Nucleus accumbens (tissue), 56 donors: ENCODE results near the gene GLIS1.

Experiments used
- DNase-seq, 56 donors: peaks; one replicate each; lab custom pipeline; 2025; lab: John Stamatoyannopoulos, UW

Gene GLIS1

GRCh38 chr1:53484705-53485477 lies 254.1 kb downstream of the GLIS1 start:
- no peak for DNase-seq

DNA sequence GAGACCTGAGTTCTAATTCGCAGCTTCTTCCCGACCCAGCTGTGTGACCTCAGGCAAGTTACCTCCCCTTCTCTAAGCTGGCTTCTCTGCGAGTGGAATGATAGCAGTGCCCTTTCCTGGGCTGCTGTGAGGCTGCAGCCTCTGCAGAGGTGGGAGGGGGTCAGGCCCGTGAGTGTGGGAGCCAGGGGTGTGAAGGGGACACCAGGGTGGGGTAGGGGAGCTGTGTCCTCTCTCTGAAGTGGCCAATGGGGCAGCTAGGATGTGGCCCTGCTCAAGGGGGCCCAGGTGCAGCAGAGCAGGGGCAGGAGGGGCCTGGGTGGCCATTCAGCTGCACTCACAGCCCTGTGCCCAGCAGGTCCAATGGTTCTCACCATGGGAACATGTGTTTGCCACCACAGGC lies 255.3 kb downstream of the GLIS1 start:
- DNase-seq: no peak

- no peak for DNase-seq
Observed at GRCh38 chr1:53483170-53483569, 255.8 kb downstream of the GLIS1 start.

DNA sequence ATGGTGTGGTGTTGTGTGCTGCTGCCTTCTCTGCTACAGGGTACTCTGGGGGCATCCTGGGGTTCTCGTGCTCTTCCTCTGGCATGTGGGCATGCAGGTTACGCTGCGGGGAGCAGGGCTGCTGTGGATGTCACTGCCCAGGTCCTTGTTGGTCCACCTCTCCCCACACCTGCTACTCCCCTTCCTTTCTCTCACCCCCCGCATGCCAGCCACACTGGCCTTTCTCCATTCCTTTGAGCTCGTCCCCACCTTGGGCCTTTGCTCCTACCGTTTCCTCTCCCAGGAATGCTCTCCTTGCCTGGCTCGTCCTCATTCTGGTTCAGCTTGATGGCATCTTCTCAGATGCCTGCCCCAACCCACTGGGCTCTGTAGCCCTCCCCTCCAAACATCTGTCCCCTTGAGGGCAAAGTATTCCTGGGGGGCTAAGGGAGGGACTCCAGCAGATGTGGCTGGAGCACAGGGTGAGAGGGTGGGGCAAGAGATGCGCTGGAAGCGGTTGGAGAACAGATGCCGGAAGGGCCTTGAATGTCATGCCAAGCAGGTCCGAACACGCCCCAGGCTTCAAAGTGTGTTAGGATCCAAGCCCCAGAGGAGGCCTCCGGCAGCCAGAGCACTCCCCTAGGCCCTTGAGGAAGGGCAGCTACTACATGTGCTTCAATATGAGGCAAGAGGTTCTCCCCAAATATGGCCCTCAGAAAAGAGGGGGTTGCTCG lies 256.4 kb downstream of the GLIS1 start:
- DNase-seq: no peak

DNA sequence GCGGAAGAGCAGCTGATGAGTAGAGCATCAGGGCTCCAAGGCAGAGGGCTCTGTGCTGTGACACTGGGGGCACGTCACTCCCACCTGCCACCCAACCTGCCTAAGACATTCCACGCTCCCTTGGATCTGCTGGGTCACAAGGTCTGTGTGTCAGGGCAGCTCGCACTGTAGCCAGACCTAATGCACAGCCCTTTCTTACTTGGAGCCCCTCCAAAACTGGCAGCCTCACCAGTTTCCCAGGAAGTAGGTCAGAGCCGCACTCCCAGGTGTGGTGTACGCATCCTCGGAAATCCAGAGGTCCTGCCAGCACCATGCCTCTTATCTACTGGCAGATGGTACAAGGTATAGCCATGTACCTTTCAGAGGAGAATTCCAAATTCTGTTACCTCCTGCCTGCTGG lies 257.5 kb downstream of the GLIS1 start:
- DNase-seq: no peak

DNA sequence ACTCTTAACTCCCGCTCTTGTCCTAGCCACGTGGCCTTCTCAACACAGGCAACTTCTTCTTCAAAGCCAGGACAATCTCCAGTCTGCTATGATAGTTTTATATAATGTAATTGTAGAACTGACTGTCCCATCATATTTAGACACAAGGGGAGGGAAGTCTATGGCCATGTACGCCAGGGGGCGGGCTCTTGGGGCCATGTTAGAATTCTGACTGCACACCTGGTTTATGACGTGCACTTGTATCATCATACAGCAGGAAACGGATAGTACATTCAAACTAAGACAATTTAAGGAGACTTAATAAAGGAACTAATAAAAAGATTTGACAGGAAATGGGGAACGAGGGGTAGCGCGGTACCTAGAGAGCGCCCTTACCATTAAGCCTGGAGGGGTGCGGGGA lies 258.3 kb downstream of the GLIS1 start:
- DNase-seq: no peak

DNA sequence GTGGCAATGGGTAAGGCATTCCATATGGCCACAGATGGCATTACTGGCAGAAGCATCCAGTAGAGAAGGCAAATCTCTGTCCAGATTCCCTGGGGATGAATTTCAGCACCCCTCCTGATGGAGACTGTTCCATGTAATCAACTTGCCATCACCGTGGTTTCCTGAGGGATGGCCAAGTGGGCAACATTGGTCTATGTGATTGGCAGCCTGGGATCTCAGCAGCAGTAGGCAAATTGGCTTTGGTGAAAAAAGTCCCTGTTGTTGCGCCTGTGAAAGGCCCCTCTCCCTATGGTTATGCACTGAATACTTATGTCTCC lies 260.5 kb downstream of the GLIS1 start:
- DNase-seq: no peak

DNA sequence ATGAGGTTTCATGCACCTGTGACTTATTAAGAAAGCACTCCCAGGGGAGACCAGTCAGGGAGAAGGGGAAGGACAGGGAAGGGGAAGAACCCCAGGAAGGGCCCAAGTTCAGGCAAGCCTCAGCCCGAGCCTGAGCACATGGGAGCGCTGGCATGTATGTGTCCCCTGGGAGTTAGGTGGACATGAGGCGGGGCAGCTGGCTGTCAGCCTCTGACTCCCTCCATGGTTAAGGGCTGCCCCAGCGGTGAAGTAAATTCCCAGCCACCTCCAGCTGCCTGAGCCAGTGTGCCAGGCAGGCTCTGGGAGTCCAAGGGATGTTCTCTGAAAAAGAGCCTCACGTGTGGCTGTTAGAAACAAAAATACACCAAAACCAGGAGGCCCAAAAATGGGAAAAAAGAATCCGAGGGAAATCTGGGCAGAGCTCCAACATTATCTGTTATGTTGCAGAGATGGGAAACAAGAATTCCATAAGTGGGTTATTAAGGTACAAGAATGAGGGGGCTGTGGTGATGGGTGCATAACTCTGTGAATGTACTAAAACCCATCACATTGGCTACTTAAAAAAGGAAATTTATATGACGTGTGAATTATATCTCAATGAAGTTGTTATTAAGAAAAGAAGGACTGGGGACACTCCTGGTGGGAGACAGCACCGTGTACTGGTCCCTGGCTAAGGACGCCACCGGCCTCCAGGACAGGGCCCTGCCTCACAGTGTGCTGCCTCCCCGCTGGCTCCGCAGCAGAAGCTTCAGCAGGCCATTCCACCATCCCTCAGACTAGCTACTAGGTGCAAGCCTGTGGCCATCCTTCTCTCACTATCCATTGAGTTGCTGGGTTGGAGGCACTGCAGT lies 261.1 kb downstream of the GLIS1 start:
- no peak for DNase-seq

DNA sequence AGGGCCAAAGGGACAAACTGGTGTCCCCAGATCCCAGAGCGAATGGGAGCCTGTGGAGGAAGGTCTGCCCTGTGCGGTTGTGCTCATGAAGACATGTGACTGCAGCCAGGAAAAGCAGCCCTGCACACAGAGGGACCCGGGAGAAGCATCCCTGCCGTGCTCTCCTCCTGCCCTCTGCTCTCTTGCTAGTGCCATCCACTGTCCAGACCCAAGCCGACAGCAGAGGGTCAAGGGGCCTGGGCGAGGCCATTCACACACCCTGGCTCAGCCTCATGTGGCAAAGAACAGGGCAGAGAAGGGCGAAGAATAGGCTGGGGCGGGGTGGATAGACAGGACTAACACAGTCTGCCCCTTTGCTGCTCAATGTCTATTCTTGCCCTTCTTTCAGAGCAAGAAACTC lies 262.4 kb downstream of the GLIS1 start:
- no peak for DNase-seq

DNA sequence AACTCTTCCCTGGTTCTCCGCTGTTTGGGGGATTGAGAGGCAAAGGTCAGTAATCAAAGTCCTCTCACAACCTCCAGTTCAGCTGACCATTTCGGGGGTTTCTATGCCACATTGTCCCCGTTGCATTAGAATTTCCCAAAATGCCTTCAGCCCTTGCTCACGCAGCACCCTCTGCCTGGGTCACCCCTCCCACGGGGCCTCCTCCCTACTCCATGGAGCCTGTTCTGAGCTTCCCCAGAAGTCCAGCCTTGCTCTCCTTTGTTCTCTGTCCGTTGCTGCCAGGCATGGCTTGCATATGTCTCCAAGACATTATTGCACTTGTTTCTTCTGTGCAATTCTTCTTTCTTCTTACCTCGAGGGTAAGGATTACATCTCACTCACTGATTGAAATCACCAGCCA lies 263.3 kb downstream of the GLIS1 start:
- no peak for DNase-seq

DNA sequence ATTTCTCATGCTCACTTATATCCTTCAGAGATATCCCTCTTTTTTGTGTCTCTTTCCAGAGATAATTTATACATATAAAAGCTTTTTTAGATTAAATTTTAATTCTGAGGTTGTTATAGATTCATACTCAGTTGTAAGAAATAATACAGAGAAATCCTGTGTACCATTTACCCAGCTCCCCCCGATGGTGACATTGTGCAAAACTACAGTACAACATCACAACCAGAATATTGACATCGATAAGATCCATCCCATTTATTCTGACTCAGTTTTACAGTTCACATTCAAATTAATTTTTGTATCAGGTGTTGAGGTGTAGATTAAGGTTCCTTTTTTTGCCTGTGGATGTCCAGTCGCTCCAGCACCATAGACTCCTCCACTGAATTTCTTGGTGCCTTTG lies 265.5 kb downstream of the GLIS1 start:
- no peak for DNase-seq

DNA sequence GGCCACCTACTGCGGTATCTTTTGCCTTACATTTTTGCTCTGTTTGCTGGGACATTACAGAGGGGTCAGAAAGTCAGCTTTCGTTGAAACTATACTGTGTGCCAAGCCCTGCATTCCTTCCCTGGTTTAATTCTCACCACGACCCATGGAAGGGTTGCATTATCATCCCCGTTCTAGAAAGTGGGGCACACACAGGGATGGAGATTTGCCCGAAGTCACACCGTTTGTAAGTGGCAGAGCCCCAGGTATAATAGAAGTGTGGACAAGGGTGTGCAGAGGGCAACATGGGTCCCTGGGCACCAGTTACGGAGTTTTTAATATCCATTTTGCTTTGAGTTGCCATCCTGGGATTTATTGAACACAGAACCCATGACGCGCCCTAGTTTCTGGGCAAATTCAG lies 268.0 kb downstream of the GLIS1 start:
- DNase-seq: no peak

DNA sequence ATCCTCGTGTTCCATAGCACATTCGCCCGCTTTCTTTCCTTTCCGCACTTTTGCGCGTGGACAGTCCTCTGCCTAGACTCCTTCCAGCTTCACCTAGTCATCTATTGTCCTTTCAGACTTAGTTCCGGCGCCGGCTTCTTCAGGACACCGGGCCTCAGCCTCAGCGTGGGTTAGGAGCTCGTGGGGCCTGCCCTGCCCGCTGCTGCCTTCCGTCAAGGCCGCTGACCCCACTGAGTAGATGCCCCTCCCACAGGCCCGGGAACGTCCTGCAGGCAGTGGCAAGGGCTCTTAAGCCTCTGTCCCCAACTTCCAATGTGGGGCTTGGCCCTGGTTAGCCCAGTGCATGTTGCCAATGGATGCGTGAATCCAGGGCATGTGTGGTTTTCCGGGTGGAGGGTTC lies 268.4 kb downstream of the GLIS1 start:
- no peak for DNase-seq

- DNase-seq: peak in 46 of 56 donors; percentile 1 to 78 (median 28)
Observed at GRCh38 chr1:53470155-53470554, 268.8 kb downstream of the GLIS1 start.

DNA sequence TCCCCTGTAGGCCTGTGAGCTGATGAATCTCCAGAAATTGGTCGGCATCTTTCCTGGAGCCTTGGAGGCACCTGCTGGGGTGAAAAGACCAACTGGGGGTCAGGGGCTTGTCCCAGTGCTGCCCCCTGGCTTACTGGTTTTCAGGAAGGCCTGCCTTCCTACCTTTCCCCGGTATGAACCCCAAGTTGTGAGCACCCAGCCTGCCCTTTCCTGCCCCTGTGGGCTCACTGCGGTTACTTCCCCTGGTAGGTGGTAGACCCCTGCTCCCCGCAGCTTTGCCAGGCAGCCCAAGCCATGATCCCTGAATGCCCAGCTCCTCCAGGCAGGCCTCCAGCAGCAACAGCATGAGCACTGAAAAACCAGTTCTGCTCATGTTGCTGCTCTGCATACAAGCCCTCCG lies 269.6 kb downstream of the GLIS1 start:
- no peak for DNase-seq

- no peak for DNase-seq
Observed at GRCh38 chr1:53468374-53468773, 270.6 kb downstream of the GLIS1 start.

DNA sequence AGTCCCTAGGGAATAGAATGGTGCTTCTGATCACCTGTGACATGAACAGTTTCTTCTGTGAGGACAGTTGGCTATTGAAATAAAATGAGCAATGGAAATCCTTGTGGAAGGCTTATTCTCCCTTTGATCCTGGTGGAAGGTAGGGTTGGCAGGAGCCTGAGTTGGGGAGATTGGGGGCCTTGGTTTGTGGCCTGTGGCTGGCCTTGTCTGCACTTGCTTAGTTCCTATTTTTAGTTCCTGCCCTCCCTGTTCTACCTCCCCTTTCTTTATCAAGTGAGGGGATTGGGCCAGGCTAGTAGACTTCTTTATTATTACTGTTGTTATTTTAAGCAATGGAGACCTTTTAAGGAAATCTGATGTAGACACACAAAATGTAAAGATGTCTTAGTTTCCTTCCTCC lies 271.6 kb downstream of the GLIS1 start:
- no peak for DNase-seq

DNA sequence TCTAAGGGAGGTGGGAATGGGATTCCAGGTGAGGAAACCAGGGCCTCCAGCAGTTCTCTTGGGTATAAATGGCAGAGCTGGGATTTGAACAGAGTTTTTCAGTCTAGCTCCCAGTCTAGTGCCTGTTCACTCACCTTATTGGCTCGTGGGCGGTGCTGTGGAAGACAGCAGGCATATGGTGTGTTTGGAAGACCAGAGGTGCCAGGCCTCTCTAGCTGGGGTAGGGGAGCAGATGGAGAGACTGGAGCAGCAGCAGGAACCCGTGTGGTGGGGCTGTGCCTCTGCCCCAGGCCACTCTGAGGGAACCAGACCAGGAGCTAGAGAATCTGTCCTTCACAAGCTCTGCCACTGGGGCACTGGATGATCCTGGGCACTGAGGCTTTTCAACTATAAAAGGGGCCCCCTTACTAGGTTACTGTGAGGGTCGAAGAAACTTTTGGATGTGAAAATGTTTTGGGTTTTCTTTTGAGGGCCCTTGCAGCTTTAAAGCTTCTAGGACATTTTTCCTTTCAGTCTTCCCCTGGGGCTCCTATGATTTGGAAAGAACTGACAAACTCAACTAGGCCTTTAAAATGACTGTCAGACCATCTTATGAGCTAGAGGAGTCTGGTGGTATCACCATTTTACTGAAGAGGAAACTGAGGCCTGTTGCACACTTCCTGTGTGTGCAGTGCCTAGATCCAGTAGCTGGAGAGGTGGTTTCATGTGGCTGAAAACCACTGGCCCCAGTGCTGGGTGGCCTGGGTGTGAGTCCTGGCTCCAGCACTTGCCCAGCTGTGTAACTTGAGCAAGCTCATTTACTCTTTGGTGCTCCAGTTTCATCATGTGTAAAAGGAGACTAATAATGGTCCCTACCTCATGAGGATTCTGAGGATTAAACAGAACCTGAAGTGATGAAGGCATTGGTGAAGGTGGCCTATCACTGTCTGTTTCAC lies 273.7 kb downstream of the GLIS1 start:
- no peak for DNase-seq

DNA sequence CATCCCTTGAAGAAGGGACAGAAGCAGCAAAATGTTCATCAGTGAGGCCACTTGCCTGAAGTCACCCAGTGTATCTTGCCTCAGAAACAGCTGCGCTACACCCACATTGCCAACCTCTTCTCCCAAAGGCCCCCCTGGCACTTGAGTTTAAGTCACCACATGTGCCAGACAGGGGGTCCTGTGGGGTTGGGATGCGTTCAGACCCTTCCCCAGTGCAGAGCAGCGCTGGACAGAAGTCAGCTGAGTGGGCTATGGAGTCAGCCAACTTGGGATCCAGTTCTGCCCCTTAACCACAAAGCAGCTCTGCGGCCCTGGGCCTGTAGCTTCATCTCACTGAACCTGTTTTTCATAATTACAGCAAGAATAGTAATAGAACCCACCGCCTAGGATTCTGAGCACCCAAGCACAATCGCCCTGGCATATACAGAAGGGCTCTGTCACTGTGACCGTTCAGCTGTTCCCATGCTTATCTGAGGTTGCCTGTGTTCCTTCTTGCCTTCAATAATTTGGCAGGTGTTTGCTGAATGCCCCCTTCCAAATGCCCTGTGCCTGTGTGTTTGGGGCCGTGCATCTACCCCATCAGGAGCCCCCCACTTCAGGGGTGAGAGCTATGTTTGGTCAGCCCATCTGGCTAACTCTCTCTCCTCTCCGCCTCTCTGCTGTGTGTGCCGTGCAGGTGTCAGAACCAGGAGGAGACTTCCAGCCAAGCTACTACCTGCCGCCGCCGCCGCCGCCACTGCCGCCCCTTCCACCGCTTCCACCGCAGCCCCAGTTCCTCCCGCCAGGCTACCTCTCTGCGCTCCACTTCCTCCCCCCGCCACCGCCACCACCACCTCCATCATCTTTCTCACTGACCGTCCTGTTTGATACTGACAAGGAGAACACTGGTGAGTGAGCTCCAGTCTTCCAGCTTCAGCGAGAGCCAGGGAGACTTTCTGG lies 274.7 kb downstream of the GLIS1 start:
- no peak for DNase-seq
